ENCODE measurements around the gene LHFPL2.

DNA sequence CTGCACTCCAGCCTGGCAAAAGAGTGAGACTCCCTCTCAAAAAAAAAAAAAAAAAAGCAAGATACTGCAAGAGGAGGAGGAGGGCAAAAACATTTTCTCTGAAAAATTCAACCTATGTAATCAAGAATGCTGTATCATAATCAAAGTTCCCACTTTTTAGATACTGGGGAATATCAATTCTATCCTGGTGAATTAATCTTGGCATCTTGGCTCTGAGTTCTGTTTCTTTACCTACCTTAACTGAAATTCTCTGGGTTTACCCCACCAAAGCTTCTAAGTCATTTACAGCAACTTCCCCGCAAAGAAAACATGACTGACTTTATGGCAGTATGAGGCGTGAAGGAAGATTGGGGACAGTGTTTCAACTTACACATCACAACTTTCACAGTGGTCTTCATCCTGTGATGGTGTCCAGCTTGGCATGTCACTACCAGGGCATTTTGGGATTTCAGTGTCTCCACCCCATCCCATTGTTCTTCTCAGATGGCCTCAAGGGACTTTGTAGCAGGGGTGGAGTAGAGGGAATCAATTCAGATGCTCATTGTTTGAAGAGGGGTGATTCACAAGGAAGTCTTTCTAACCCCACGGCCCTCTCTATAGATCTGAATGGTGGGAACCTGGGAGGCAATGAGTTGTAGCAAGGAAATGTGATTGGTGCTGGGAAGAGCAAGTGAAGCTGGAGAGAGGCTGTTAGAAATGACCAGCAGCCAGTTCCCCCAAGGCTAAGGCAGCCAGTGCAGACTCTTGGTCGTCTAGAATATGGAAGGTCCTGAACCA, 157.7 kb downstream of the LHFPL2 start:
- TF ChIP-seq CTCF (IDR thresholded peaks at IDR 0.05), result no peak
- TF ChIP-seq POLR2A (IDR thresholded peaks at IDR 0.05), result no peak
- no peak for TF ChIP-seq POLR2AphosphoS5 (IDR thresholded peaks at IDR 0.05)

Data from prostate gland (tissue), 2 donors.